Measurements from ENCODE around the gene ATP8A2.

Gene ATP8A2

GRCh38 chr13:25738342-25739196 is 366.8 kb downstream of the ATP8A2 start:
- peak; percentile 37 for DNase-seq

DNA sequence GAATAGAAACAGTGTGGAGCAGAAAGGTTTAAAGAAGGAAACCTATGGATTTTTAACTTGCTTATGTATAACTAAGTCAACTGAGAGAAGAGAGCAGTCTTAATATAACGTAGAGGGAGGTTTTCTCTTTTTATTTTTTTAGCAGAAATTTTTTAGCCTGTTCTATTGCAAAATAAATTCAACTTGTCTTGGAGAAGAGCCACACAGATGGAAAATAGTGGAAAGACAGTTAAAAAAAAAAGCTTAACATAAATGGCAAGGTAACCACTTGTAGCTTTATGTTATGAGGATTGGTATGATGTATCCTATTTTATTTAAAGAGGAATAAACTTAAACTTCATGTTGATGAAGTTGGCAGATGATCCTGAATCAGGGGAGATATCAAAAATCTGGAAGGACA is 367.6 kb downstream of the ATP8A2 start:
- DNase-seq = no peak

DNA sequence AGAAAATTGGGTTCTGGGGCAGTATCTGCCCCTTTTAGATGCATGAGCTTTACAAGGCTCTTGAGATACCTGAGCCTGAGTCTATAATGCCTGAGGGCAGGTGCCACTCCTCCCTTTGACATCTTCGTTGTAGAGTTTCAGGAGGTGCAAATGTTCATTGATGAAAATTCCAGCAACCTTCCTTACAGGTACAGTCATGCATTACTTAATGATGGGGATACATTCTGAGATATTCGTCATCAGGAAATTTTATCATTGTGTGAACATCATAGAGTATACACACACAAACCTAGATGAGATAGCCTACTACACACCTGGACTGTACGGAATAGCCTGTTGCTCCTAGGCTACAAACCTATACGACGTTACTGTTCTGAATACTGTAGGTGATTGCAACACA is 370.0 kb downstream of the ATP8A2 start:
- DNase-seq = no peak

DNA sequence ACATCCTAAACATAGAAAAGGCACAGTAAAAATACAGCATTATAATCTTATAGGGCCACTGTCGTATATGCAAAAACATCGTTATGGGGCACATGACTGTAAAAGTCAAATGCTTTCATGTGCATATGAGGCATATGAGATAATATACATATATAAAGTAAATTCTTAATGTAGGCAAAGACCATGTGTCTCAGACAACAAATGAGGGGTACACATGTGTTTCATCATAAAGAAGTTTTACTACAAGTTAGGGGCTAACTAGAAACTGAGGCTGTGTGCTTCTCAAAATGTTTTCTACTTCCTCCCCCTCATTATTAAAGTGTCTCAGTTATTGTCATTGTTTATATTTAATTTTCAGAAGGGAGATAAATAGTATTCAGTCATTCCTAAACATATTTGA is 370.4 kb downstream of the ATP8A2 start:
- no peak for DNase-seq

DNA sequence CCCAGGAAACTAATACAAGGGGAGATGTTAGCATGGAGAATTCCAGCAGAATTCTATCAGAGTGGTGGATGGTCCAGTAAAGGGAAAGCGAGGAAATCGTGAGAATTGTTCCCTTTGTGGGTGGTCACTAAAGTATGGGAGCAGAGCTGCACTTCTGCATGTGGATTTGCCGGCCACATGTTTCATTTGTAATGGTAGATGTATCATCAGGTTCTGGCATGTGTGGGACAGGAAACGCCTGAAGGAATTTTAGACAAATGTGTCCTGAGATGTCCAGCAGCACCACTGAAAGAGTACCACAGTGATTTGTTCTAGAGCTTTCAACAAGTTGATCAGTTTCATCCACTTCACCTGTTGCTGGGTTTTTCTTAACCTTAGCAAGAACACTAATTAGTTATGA is 371.6 kb downstream of the ATP8A2 start:
- no peak for DNase-seq

DNA sequence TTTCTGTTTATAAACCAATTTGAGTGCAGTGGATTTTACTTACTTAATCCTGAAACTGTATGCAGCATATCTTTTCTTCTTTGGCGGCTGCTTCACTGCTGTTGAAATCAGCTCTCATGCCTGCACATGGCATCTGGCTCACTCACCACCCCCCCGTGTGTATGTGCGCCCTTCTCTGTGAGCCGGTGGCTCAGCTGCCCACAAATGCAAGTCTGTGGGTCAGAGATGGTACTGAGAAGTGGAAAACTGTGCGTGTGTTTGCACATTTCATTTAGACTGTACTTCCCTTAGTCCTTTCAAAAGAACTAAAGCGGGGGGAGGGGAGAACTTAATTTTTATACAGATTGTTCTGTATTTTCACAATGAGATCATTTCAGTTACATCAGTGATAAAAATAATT is 372.4 kb downstream of the ATP8A2 start:
- no peak for DNase-seq

DNA sequence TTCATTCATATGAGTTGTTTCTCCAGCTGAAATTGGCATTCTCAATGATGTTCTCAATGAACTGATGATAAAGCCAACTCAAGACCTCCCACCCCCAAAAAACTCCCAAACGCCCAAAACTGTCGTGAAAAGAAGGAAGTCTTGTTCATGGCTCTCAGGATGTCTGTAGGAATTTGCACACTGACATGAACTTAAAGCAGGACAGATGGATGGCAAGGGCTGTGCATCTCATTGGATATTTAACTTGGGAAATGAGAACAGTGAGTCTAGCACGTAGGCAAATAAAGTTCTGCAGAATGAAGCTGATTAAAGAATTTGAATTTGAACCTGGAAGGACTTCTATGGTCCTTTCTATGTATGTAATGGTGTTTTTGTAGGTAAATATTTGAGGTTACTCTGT is 374.4 kb downstream of the ATP8A2 start:
- no peak for DNase-seq

DNA sequence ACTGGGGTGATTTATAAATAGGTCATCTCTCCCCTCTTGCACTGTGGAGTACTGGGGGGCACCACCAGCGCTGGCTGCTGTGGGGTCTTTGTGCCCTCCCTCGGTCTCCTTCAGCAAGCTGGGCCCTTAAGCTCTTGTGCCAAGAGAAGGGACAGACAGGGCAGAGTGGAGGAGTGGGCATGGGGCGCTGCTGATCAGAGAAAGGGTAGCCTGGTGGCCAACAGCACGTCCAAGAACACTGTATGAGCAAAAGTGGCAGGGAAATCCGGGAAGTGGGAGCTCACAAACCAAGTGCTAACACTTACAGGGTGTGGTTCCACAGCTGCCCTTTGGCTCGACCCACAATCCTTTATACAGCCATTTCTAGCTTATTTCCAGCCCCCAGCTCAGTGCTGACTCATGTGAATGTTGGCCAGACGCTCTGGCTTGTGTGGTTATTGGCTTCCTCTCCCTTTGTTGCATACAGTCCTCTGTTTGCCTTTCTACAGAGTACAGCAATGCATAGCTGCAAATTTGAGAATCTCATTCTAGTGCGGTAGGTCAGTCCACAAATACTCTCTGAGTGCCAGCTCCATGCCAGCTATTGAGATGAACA is 381.3 kb downstream of the ATP8A2 start:
- DNase-seq = no peak

DNA sequence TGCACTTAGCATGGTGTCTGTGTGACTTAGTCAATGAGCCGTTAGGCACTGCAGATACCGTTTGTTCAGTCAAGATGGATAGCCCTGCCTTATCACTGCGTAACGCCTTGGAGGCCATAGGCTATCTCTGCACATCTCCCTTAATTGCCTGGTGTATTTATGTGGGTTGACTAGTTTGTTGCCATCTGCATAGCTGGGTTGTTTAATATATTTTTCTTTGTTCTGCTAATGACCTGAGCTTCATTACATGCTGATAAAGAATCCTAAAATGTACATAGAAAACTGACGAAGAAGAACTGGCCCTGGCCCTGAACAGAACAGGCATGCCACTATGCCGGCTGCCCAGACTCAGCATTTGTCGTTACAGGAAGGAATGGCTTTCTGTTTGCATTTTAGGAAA is 382.2 kb downstream of the ATP8A2 start:
- no peak for DNase-seq

DNA sequence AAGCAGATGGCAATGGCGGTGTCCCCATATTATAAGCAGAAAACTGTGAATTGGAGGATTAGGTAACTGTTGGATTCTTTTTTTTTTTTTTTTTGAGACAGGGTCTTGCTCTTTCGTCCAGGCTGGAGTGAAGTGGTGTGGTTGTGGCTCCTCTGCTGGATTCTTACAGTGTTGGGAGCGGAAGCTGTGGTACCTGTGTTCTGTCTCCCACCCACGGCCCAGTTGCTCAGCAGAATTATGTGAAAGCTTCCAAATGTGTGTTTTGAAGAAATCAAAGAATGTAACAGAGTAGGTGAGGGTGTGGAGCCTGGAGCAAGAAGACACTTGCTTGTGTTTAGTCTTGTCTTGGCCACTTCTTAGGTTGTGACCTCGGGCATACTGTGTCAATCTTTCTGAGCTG is 384.5 kb downstream of the ATP8A2 start:
- DNase-seq = no peak

- no peak for DNase-seq
Observed at GRCh38 chr13:25756912-25757311, 385.1 kb downstream of the ATP8A2 start.

GRCh38 chr13:25761041-25761440 is 389.3 kb downstream of the ATP8A2 start:
- DNase-seq = no peak

DNA sequence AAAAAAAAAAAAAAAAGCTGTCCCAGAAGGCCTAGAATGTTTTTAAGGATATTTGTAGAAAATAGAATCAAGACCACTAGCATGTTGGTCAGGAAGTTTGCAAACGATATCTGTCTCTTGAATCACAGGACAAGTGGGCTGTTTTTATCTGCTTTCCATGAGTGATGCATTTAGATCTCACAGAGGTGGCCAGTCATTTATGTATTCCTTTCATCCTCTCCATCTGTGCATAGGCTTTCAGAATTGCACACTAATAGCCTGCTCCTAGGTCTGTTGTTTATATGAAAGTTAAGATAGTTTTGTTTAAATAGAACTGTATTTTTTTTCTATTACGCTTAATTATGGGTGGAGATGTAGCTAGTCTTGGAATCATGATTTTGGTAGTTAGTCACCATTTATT is 390.5 kb downstream of the ATP8A2 start:
- no peak for DNase-seq

DNA sequence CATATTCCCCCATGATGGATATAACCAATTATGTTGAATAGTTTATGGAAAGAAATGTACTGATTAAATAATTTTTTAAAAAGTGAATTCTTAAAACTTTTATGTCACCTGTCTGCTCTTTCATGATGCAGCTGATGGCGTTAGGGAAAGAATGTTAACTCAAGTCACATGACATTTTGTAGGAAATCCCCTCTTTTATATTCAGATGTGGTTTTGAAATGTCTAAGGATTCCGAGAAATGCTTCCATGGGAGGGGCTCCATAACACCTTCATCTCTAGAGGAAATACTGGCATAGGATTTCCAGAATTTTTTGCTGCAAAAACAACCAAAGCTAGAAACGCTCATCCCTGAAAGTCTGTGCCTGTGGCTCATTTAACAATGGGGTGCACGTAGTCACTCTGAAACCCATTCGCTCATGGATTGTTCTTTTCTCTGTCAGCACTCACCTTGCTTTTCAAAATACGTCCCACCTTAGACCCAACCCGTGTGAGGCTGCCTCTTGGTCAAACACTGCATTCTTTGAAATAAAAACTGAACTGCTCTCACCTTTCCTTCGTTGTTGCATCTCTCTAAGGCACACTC is 391.1 kb downstream of the ATP8A2 start:
- DNase-seq = no peak

- DNase-seq = no peak
Observed at GRCh38 chr13:25764378-25764777, 392.6 kb downstream of the ATP8A2 start.

GRCh38 chr13:25765266-25765665 is 393.5 kb downstream of the ATP8A2 start:
- no peak for DNase-seq

DNA sequence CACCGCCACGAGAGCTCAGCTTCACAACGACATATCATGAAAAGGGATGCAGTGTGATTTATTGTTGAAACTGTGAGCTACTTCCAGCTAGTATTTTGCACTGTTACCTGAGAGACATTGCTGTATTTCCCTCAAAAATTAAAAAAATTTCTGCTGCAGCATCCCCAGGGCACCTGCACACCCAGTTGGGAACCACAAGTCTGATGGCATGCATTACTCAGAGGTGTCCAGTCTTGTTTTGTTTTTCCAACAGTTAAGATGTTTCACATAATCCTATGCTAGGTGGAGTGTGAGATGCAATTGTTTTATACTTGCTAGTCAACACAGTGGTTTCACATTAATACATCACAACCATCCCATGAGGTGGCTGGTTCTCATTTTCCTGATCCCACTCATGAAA is 394.8 kb downstream of the ATP8A2 start:
- DNase-seq = no peak

DNA sequence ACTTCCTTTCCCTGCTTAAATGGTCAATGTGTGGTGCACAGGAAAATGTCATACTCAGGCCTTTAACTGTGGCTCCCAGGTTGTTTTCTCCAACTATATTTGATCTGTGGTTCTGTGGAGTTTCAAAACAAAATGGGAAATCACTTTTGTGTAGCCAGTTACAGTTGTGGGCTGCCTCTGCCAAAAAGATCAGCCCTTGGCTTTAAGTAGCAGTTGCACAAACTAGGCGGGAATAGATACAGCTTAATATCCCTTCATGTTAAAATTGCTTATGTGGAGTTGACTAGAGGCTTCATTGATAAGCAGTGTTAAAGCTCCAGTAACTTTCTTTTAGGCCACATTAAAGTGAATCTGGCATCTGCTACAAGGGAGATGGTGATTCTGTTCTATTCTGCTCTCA is 395.2 kb downstream of the ATP8A2 start:
- DNase-seq = no peak

DNA sequence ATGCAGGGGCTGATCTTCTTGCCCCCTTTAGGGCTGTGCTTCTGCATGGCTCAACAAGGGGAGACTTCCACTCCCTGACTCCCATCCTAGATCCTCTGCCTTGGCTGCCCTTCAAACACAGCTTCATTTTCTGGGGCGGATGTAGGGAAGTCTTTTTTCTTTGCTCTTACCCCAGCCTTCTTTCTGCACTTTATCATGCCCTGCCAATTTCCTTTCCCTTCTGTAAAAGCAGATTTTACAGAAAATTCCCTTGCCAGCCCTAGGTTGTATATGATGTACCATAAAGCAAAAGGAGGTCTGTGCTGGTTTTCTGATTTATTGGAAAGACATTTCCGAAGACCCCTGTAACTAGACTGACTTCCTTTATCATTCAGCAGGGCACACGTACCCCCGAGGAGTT is 396.6 kb downstream of the ATP8A2 start:
- DNase-seq = no peak

- DNase-seq = no peak
Observed at GRCh38 chr13:25768838-25769237, 397.1 kb downstream of the ATP8A2 start.

- no peak for DNase-seq
Observed at GRCh38 chr13:25770601-25771000, 398.8 kb downstream of the ATP8A2 start.

- DNase-seq = no peak
Observed at GRCh38 chr13:25771202-25771601, 399.4 kb downstream of the ATP8A2 start.

GRCh38 chr13:25771641-25772478 is 400.1 kb downstream of the ATP8A2 start:
- no peak for DNase-seq

Data from SHP77 treated with DMSO at 0.1 percent for 48 hours (cell line).